NT2/D1 (cell line): ENCODE data around the gene SMURF1.

ENCODE experiments used
- SUZ12 ChIP-seq: IDR thresholded peaks from 2 replicates; pipeline ENCODE4 v1.6.1; 2011; ENCODE audit not compliant: insufficient read length, insufficient read depth; ENCODE audit errors: extremely low read depth
- YY1 ChIP-seq: IDR thresholded peaks from 2 replicates; pipeline ENCODE4 v1.6.1; 2011; ENCODE audit not compliant: insufficient read length, insufficient read depth
- ZNF274 ChIP-seq: IDR thresholded peaks from 2 replicates; pipeline ENCODE4 v1.6.1; 2011; ENCODE audit warnings: mild to moderate bottlenecking, low read depth, low read length

GRCh38 chr7:99024066-99024465 lies 119.8 kb downstream of the SMURF1 start:
- no peak for TF ChIP-seq ZNF274
- TF ChIP-seq SUZ12, result no peak
- TF ChIP-seq YY1, result no peak
